GM11168 (cell line): Measurements from ENCODE around the gene MAPT.
"Not testable (repeated sequence)": the region's sequence is repeated elsewhere in the genome, so short reads cannot be mapped to it uniquely, and the experiment has no call there.

Experiments used
- in situ Hi-C: fragments of 300-500 bp; cut with MboI; formaldehyde crosslinking; loops from one replicate; pipeline ENCODE4 v1.12.0; 2022; ENCODE audit warnings: low sequenced_read_pairs; ENCODE audit not compliant: unreplicated experiment

MAPT gene

DNA sequence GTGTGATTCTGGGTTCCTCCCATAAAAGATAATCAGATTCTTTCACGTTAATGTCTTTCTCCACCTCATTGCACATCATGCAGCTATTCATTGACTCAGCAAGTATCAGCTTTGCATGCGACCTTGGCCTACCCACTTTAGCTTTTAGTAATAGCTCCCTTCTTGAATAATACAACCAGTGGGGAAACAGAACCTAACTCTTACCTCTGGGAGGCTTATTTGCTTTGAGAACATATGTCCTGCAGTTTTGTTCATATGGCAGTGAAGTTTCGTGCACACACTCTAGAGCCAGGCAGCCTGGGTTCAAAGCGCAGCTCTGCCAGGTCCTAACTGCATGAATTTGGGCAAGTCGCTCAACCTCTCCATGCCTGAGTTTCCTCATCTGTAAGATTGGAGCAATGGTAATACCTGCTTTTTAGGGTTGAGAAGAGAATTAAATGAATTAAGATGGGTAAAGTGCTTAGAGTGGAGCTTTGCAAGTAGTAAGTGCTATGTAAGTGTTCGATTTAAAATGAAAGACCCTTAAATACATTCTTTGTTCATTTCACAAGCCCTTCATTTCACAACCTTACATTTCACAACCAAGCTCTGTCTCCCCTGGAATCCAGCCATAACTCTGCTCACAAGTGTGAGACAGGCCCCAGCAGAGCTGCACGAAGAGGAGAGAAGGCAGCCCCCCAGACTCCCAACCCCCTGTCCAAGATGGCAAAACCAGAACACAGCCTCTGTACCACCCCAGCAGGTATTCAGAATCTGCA is 29.3 kb downstream of the MAPT start:
- in situ Hi-C loops, result no loop called here

- in situ Hi-C loops, result no loop called here
These were observed 30.0 kb downstream of the MAPT start for GRCh38 chr17:45924332-45924820.

DNA sequence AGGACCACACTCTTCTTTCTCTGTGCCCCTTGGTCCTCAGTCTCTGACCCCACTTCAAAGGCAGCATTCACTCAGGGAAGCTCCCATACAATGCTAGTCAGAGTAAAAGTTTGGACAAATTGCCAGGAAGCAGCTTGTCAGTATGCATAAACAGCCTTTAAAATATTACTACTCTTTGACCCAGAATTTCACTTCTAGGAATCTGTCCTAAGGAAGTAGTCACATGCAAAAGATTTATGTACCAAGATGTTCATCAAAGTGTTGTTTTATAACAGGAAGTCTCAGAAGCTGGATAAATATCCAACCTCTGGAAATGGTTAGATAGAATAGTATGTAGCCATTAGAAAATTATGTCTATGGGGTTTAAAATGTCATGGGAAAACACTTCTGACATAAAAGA is 31.0 kb downstream of the MAPT start:
- in situ Hi-C loops, result no loop called here

GRCh38 chr17:45927247-45927646 is 32.9 kb downstream of the MAPT start:
- in situ Hi-C loops, result no loop called here

GRCh38 chr17:45929344-45929743 is 35.0 kb downstream of the MAPT start:
- in situ Hi-C loops, result no loop called here

DNA sequence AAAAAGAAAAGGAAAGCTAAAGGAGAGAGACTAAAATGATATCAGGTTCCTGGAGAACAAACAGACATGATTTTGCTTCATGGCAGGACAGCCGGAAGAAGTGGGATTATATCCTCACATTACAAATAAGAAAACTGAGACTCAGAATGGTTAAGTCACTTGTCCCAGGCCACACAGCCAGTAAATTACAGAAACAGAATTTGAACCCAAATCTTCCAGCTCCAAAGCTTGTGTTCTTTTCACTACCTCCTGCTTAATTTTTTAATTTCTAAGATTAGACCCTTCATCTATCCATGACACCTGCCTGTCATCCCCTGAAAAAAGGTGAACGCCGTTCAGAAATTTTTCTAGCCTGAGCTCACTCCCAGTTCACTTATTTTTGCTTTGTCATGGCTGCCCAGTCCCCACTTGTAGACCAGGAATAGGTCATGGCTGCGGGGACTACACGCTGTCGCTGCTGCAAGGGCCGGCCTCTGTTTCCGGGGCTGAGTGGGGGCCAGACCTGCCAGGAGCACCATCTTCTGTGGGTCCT is 36.1 kb downstream of the MAPT start:
- in situ Hi-C loops, result no loop called here

DNA sequence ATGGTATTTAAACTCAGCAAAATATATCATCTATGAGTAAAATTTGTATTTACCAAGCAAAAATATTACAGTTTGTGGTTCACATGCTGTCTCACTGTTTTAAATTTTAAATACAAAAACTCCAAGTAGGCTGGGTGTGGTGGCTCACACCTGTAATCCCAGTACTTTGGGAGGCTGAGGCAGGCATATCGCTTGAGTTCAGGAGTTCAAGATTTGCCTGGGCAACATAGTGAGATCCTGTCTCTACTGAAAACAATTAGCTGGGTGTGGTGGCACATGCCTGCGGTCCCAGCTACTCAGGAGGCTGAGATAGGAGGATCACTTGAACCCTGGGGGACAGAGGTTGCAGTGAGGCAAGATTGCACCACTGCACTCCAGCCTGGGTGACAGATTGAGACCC is 37.3 kb downstream of the MAPT start:
- in situ Hi-C loops, result no loop called here

DNA sequence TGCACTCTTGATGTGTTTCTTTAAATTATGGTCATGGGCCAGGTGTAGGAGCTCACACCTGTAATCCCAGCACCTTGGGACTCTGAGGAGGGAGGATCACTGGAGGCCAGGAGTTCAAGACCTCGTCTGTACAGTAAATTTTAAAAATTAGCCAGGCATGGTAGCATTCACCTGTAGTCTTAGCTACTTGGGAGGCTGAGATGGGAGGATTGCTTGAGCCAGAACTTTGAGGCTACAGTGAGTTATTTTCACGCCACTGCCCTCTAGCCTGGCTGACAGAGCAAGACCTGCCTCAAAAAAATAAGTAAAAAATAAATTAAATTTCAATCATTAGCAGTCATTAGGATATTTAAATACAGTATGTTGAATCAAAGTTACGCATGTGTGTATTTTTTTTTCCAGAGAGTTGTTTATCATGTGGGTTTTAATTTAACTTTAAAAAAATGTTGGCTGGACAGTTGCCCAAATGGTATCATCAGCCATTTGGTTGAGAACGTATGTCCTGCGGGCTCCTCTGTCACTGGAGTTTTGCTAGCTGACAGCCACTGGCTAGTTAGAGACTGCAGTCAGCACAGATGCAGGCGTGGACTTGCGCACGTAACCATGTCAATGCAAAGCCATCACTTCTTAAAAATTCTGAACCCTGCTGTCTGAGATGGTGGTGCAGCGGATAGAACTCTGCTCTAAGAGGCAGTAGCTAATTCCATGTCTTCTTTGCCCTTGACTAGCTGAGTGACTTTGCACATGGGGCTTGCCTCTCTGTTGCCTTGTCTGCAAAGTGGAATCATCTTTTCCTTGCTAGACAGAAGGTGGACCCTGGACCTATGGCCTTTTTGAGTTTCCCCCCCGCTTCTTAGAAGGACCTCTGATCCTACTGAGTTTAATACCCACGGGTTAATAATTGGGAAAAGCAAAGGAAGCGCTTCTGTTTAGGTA is 40.0 kb downstream of the MAPT start:
- in situ Hi-C loops, result no loop called here

DNA sequence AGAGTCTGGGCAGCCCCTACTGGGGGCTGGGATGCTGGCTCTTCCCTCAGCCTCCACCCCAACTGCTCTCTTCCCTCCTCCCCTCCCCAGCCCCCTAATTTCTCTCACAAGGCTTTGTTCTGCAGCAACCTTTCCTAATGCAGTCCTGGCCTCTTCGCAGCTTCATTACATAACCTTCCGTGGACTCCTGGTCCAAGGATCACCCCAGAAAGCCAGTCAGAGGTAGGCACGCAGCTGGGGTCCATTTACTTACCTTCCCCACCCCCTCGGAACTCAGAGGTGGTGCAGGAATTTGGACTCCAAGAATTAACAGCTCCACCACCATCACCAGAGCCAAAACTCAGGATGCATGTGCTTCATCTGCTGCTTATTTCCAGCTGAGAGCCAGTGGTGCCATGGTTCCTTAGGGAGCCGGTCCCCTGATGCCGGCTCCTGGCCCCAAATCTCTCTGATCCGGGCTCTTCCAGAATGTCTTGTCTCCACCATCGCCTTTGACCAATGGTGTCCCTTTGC is 40.9 kb downstream of the MAPT start:
- in situ Hi-C loops, result no loop called here

DNA sequence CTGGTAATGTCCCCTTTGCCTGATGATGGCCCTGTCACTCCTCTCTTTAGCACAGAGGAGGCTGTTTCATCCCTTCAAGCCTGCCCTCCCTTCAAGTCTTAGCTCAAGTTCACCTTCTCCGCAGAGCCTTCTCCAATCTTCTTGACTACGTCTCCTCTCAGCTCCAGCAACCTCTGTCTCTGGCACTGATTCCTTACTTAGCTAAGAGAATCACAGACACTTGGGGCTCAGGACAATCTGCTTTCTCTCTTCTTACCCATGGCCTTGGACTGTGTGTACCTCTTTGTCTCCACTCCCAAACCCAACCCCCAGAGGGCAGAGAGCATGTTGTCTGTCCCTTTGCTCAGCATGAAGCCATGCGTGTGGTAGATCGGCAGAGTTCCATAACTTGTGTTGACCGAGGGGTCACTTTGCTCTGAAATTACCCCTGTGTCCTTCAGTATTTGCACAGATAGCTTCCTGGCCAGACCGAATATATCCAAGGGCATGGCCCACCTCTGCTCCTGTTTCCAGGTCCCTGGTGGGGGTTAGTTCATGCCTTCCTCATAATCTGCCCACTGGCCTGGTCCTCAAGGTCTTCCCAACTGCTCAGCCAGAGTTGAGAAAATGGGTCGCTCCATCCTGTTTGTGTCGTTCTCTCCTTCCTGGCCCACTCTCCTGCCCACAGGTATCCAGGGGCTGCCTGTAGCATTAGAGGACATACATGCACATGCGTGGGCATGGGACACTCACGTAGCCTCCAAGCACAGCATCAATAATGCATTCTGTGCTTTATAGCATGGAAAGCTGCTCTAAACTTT is 41.6 kb downstream of the MAPT start:
- in situ Hi-C loops, result no loop called here

- in situ Hi-C loops, result no loop called here
These were observed 42.3 kb downstream of the MAPT start for GRCh38 chr17:45936610-45937009.

GRCh38 chr17:45937186-45937585 is 42.8 kb downstream of the MAPT start:
- in situ Hi-C loops, result not testable (repeated sequence)

- in situ Hi-C loops, result no loop called here
These were observed 45.0 kb downstream of the MAPT start for GRCh38 chr17:45939395-45939794.

DNA sequence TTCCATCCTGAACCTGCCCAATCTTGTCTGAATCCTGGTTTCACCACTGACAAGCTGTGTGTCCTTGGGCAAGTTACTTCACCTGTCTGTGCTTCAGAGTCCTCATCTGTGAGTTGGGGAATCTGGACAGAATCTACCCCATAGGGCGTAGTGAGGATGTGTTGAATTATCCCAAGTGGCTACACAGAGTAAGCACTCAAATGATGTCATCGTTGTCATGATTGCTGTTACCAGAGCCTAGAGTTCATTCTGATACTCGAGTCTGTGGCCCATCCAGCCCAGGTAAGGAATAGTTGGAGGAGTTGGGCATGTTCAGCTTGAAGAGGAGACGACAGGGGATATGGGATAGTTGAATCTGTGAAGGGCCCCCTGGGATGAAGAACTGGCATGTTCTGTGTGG is 45.9 kb downstream of the MAPT start:
- in situ Hi-C loops, result no loop called here

DNA sequence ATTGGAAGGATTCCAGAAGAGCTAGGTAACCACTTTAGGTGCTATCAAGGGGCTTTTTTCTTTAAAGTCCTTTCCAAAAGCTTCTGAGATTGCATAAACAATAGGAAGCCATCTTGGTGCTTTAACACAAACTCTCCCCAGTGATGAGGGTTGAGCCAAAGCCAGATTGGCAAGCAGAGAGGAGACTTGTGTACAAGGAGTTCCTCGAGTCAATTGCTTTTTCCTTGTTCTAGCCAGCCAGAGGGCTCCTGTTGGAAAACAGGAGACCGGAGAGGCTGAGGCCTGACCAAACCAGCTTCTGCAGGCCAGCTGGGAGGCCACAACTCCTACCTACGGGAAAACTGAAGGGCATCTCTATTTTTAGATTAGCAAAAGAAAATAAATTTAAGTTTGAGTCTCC is 46.5 kb downstream of the MAPT start:
- in situ Hi-C loops, result no loop called here

DNA sequence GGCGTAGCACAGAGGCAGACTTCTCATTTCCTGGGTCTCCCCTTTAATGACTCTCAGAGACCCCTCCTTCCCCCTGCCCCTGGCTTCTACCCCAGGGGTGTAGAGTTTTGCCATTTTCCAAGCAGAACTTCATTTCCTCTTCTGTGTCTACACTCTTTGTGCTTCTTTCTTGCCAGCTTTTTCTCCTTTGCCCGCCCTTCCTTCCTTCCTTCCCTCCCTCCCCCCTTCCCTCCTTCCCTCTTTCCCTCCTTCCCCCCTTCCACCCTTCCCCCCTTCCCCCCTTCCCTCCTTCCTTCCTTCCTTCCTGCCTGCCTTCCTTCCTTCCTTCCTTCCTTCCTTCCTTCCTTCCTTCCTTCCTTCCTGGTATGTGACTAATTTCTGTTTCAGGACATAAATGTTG is 47.0 kb downstream of the MAPT start:
- in situ Hi-C loops, result no loop called here

GRCh38 chr17:45942284-45942683 is 47.9 kb downstream of the MAPT start:
- in situ Hi-C loops, result no loop called here

DNA sequence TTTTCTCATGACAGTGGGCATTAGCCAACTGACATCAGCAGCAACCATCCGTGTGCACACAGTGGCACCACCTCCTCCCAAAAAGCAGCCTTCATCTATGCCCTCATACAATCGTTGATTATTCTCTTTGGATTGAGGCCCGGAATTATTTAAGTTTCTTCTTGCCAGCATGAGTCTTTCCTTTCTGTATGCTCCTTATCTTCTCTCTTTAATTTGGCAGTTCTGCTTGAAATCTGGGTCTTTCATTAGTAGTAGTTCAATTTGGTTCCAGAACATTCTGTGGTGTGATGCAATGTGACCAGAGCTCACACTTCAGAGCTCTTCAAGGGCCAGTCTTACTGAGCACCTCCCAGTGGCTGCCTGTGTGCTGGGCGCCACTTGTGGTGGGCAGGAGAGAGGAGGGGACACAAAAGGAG is 52.5 kb downstream of the MAPT start:
- in situ Hi-C loops, result no loop called here

DNA sequence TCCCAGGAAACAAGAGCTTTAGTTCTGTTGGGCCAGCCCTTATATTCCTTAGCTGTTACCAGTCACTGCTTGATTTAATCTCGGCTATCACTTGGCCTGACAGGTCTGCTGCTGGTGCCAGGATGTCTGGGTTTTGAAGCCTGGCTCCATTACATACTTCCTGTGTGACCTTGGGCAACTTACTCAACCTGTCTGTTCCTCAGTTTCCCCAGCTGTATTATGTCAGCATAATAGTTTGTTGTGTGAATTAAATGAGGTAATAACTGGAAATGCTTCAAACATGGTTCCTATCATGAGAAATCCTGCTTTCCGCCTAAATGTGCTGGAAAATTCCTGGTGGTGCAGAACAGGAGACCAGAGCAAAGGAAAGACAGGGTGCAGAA is 54.1 kb downstream of the MAPT start:
- in situ Hi-C loops, result no loop called here
